Kidney epithelial cell (primary cell): ENCODE measurements around the gene GTF3A. TPM values are rescaled to one million over a fixed set of nuclear protein-coding genes. Genes with fewer than 3 reads are reported as not detected.
A peak's percentile ranks its signal among the peaks of the same experiment; 100 is the strongest.

ENCODE experiments used
- DNase-seq: peaks from one replicate; pipeline ENCODE4 v3.0.0-alpha.2; 2010; ENCODE audit warnings: low read depth
- H3K27me3 ChIP-seq: 2 replicates; pipeline ENCODE4 v1.6.0; 2011; ENCODE audit warnings: low read length; ENCODE audit not compliant: control insufficient read depth, insufficient read depth
- H3K36me3 ChIP-seq: 2 replicates; pipeline ENCODE4 v1.5.1; 2011; ENCODE audit warnings: low read length; ENCODE audit not compliant: control insufficient read depth, insufficient read depth
- H3K4me3 ChIP-seq: 2 replicates; pipeline ENCODE4 v1.5.1; 2011; ENCODE audit warnings: low read depth, mild to moderate bottlenecking, control low read depth, low read length
- CTCF ChIP-seq: IDR thresholded peaks from 2 replicates; pipeline ENCODE4 v1.5.1; 2011; ENCODE audit warnings: mild to moderate bottlenecking, moderate library complexity, low read length, control low read depth, inconsistent platforms; ENCODE audit not compliant: insufficient read depth, poor library complexity, severe bottlenecking
- total RNA-seq: library from RNA; depleted of rRNA; stranded (reverse); fragments of >200 nt; gene quantifications from 2 replicates; pipeline ENCODE4 v1.2.3, GENCODE V29; 2015

Gene GTF3A
- total RNA-seq, result 177 and 206 TPM in 2 replicates

DNA sequence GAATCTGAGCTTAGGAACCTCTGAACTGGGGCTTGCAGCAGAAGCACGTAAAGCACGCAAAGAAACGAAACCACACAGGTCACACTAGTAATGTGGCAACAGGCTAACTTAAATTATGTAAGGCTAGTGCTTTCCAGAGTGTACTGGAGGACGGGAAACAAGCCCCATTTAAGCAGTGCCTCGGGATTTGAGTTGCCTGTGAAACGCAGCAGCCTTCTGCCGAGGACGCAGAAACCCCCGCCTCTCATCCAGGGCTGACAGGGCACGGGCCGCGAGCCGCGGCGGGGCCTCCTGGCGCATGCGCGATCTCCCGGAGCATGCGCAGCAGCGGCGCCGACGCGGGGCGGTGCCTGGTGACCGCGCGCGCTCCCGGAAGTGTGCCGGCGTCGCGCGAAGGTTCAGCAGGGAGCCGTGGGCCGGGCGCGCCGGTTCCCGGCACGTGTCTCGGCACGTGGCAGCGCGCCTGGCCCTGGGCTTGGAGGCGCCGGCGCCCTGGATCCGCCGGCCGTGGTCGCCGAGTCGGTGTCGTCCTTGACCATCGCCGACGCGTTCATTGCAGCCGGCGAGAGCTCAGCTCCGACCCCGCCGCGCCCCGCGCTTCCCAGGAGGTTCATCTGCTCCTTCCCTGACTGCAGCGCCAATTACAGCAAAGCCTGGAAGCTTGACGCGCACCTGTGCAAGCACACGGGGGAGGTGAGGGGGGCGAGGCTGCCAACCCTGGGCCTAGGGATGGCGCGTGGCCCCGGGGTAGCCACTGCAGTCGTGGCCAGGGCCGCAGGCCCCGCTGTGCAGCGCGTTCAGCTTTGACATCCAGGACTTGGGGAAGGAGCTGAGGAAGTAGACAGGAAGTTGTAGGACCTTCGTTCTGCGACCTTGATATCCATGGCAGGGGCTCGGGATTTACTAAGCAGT is at the start of gene GTF3A:
TSS of gene GTF3A (plus strand) at position 374 of the 912 bp plus-strand sequence.
- Histone ChIP-seq H3K4me3 (peak within 1 kb of the TSS; percentile 64), H3K36me3 (peaks cover 2% of the 10 kb centered on the region), H3K27me3 (no peaks in the 10 kb centered on the region)
- no peak for TF ChIP-seq CTCF
- DNase-seq, result no peak

- peak; percentile 38 for DNase-seq
- no peak overlapping the region for H3K4me3 ChIP-seq
- peak; percentile 81 for TF ChIP-seq CTCF
Observed at GRCh38 chr13:27374650-27375049, 49.8 kb upstream of the GTF3A start.

DNA sequence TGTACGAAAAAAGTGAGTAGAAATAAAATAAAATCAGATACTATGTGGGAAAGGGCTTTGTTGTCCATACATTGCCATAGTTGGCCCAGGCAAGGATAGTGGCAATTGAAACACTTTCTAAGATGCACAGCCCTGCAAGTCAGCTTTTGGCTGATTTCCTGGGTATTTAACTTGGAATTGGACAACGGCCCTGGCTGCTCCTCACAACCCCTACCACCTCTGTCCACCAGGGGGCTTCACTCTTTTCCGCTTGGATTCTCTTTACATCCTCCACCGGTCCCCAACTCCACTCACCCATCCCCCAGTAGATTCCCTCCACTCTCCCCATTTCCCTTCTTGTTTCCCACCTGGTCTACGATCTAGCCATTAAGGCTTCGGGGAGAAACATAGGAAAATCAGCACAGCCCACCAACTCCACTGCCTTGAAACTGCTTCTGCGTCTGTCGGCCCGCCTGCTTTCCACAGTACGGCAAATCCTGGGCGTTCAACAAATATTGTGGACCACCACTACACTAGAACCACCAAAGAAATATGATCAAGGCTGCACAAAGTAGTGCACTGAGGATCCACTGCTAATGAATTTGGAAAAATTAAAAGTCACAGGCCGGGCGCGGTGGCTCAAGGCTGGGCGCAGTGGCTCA is 48.6 kb upstream of the GTF3A start:
- TF ChIP-seq CTCF, result peak; percentile 81
- peaks cover 25% of the 10 kb centered on the region for H3K27me3 ChIP-seq

More at GRCh38 chr13:27374650-27375049, 49.8 kb upstream of the GTF3A start:
- Histone ChIP-seq H3K36me3 (no peaks in the 10 kb centered on the region), H3K27me3 (peaks cover 19% of the 10 kb centered on the region)

GRCh38 chr13:27379126-27379525 is 45.3 kb upstream of the GTF3A start:
- no peak for TF ChIP-seq CTCF
- H3K36me3 ChIP-seq, result no peaks in the 10 kb centered on the region
- no peak for DNase-seq
- H3K27me3 ChIP-seq, result peaks cover 10% of the 10 kb centered on the region
- H3K4me3 ChIP-seq, result no peak overlapping the region

More for the DNA sequence above, 48.6 kb upstream of the GTF3A start:
- no peak for DNase-seq
- Histone ChIP-seq H3K4me3 (no peak overlapping the region), H3K36me3 (no peaks in the 10 kb centered on the region)

DNA sequence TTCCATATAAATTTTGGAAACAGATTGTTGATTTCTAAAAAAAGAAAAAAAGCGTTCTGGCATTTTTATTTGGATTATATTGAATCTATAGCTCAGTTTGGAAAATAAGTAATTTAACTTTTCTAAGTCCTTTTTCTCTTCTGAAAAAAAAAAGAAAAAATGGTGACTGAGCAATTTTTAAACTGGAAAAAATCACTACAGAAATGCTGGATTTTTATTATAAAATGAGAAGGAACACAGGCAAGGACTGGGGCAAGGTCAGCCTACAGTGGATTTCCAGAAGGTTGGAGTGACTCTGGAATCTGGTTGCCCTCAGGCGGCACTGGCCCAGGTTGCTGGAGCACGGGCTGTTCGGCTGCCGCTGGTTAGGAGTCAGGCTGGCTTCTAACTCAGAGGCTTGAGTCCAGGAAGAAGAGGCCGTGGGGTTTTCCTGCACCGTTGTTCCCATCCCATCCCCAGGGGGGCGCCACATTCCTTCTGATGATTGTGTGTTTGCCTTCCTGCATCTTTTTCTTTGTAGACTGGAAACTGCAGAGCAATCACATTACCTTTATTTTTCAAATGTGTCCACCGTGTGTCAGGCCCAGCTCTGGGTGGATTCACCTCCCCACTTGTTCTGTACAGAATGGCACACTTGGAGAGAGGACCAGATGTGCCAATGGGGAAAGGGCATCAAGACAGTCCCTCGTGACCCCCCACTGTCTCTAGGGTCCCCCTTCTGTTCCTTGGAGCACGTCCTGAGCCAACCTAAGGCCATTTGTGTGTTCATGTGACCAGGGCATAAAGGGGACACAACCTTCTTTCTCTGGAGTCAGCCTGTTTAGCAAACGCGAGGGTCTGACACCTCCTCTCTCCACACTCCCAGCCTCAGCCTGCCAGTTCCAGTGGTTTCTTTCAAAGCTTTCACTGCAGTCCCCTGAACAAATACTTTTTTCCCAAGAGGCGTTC is 44.5 kb upstream of the GTF3A start:
- peaks cover 7% of the 10 kb centered on the region for H3K27me3 ChIP-seq
- no peaks in the 10 kb centered on the region for H3K36me3 ChIP-seq
- no peak for DNase-seq
- H3K4me3 ChIP-seq, result no peak overlapping the region
- TF ChIP-seq CTCF, result peak; percentile 59
